ENCODE data around the gene TECR. TPM values are rescaled to one million over a fixed set of nuclear protein-coding genes. Genes with fewer than 3 reads are reported as not detected.
A peak's percentile ranks its signal among the peaks of the same experiment; 100 is the strongest.
"Not testable (repeated sequence)": the region's sequence is repeated elsewhere in the genome, so short reads cannot be mapped to it uniquely, and the experiment has no call there.

Gene TECR
- total RNA-seq, 4 donors from 2014 or later = 36.6 to 145 (median 69.3) TPM

- Histone ChIP-seq H3K36me3 (peaks cover 0 to 5% (median 0%) of the 10 kb centered on the region in 4 donors), H3K9me3 (no peaks in the 10 kb centered on the region), H3K4me3 (no peak overlapping the region), H3K27ac (peak overlapping the region; percentile 62 to 82 (median 71)), H3K27me3 (no peaks in the 10 kb centered on the region), H3K4me1 (peaks cover 6 to 35% (median 21%) of the 10 kb centered on the region in 4 donors)
- DNase-seq = peak; percentile 85
- intact Hi-C loops (cut with DNase I; ENCODE audit: low total_unique reads) (no loop called here), in situ Hi-C loops (cut with MboI; ENCODE audit: low pct_ligation_motif_present in 1 of 4, low pct_unique_long_range_greater_than_20kb in 1 of 4, low sequenced_read_pairs in 3 of 4) (loop anchor here in 1 of 4 donors (25.0 kb wide), 1 partner anchor 337 kb away; the partner anchor contains the start of gene OR7A17)
- 44% methylated on average over 15 of the region's 15 CpGs; no CpG with 5 or more reads in 1 of the 2 donors for WGBS, 2 donors (ENCODE audit: low coverage in 1 of 2)
- peak in 1 of 5 experiments; percentile 8 for TF ChIP-seq CTCF (IDR thresholded peaks at IDR 0.05)
- TF ChIP-seq POLR2AphosphoS5 (IDR thresholded peaks at IDR 0.05) = no peak
Observed at GRCh38 chr19:14550201-14550754, 20.9 kb downstream of the TECR start.

DNA sequence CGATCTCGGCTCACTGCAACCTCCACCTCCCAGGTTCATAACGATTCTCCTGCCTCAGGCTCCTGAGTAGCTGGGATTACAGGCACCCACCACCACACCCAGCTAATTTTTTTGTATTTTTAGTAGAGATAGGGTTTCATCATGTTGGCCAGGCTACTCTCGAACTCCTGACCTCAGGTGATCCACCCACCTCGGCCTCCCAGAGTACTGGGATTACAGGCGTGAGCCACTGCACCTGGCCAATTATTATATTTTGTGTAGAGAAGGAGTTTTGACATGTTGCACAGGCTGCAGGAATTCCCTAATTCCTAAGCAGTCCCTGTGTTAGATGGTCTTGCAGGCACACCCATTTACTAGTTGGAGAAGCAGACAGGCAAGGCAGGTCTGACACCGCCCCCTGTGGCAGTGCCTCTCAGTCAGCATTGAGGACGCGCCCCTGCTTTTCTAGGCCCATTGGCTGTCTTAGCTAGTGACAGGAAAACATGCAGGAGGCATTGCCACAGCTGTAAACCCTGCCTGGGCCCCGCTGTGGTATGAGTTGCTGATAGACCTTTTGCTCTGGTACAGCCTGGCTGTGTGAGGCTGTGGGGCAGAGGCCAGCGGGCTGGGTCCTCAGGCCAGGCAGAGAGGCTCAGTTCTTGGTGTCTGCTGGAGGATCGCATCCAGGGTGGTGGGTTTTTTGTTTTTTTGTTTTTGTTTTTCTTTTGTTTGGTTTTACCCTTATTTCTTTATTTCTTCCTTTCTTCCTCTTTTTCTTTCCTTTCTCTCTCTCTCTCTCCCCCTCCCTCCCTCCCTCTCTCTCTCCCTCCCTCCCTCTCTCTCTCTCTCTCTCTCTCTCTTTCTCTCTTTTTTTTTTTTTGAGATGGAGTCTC, 22.0 kb downstream of the TECR start:
- peak; percentile 84 for DNase-seq
- 56 to 69% methylated on average over 3 to 12 of the region's 12 CpGs for WGBS, 2 donors (ENCODE audit: low coverage in 1 of 2)
- TF ChIP-seq CTCF (IDR thresholded peaks at IDR 0.05) = peak; percentile 13 to 57 (median 40)
- Histone ChIP-seq H3K27ac (peak overlapping the region; percentile 62 to 82 (median 71)), H3K4me1 (peaks cover 6 to 39% (median 24%) of the 10 kb centered on the region in 4 donors)
- H3K4me3 ChIP-seq; H3K9me3 ChIP-seq; H3K27me3 ChIP-seq; H3K36me3 ChIP-seq; intact Hi-C loops (cut with DNase I; ENCODE audit: low total_unique reads): not testable (repeated sequence)
- in situ Hi-C loops (cut with MboI; ENCODE audit: low pct_ligation_motif_present in 1 of 4, low pct_unique_long_range_greater_than_20kb in 1 of 4, low sequenced_read_pairs in 3 of 4) = loop anchor here in 1 of 4 donors (25.0 kb wide), 1 partner anchor 336 kb away; the partner anchor contains the start of gene OR7A17

DNA sequence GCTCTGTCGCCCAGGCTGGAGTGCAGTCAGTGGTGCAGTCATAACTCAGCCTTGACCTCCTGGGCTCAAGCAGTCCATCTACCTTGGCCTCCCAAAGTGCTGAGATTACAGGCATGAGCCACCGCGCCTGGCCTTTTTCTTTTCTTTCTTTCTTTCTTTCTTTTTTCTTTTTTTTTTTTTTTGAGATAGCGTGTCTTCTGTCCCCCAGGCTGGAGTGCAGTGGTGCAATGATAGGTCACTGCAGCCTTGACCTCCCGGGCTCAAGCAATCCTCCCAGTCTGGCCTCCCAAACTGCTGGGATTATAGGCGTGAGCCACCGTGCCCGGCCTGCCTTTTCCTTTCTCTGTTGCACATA, 22.6 kb downstream of the TECR start:
- H3K36me3 ChIP-seq; intact Hi-C loops (cut with DNase I; ENCODE audit: low total_unique reads); H3K27ac ChIP-seq; H3K9me3 ChIP-seq; H3K4me3 ChIP-seq; H3K27me3 ChIP-seq; DNase-seq: not testable (repeated sequence)
- WGBS, 2 donors (ENCODE audit: low coverage in 1 of 2) = 90% methylated on average over 2 to 8 of the region's 8 CpGs
- in situ Hi-C loops (cut with MboI; ENCODE audit: low pct_ligation_motif_present in 1 of 4, low pct_unique_long_range_greater_than_20kb in 1 of 4, low sequenced_read_pairs in 3 of 4) = loop anchor here in 1 of 4 donors (25.0 kb wide), 1 partner anchor 335 kb away; the partner anchor contains the start of gene OR7A17
- peaks cover 6 to 45% (median 30%) of the 10 kb centered on the region in 4 donors for H3K4me1 ChIP-seq

DNA sequence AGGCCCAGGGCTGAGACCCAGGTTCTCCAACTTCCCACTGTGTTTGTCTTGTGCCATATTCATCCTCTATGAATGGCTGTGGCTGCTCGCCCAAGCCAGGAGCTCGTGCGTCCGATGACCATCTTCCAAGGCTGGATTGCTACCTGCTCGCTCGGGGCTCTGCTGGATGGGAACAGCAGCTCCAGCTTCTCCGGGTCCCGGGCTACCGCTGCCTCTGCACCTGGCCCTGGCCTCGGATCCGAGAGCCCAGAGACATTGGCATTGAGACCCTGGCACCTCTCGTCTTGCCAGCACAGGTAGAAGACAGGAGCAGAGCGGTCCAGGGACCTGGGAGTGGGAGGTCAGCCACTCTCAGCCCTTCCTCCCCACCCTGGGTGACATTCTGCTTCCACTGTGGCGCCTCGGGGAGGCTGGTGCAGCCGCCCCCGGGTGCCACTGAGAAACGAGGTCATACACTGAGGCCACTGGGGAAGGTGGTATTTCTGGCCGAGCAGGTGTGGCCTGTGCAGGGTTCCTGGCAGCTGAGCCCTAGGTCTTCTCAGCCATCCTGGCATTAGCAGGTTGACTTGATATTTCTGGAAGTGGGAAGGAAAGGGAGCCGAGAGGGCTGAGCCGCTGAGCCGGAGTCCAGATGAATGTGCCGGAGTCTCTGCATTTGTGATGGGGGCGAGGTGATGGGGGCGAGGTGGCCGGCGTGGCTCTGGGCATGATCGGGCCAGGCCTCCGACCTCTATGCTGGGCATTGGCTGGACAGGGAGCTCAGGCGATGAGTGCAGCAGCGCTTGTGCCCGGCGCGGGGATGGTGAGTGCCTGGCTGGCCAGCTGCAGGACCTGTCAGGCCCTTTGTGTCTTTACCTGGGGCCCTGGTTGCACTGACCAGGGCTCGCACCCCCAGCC, 23.9 kb downstream of the TECR start:
- H3K4me3 ChIP-seq = no peak overlapping the region
- in situ Hi-C loops (cut with MboI; ENCODE audit: low pct_ligation_motif_present in 1 of 4, low pct_unique_long_range_greater_than_20kb in 1 of 4, low sequenced_read_pairs in 3 of 4) = loop anchor here in 1 of 4 donors (25.0 kb wide), 1 partner anchor 334 kb away; the partner anchor contains the start of gene OR7A17
- TF ChIP-seq CTCF (IDR thresholded peaks at IDR 0.05) (no peak), POLR2AphosphoS5 (IDR thresholded peaks at IDR 0.05) (no peak), POLR2A (IDR thresholded peaks at IDR 0.05) (no peak), EP300 (IDR thresholded peaks at IDR 0.05; ENCODE audit: low read depth) (no peak)
- no peak overlapping the region for H3K27ac ChIP-seq
- WGBS, 2 donors (ENCODE audit: low coverage in 1 of 2) = 89 to 92% methylated on average over 5 to 35 of the region's 35 CpGs
- peaks cover 6 to 46% (median 32%) of the 10 kb centered on the region in 4 donors for H3K4me1 ChIP-seq
- H3K9me3 ChIP-seq = no peaks in the 10 kb centered on the region
- H3K36me3 ChIP-seq = peaks cover 0 to 5% (median 0%) of the 10 kb centered on the region in 4 donors
- intact Hi-C loops (cut with DNase I; ENCODE audit: low total_unique reads) = no loop called here
- DNase-seq = no peak
- no peaks in the 10 kb centered on the region for H3K27me3 ChIP-seq
